Activated CD8-positive, alpha-beta memory T cell treated with anti-CD3 and anti-CD28 coated beads, Interleukin-2, amount 50 U/mL, for 24 hours (primary cell): ENCODE results near the gene WBP2.

Experiments
- DNase-seq: peaks from one replicate; pipeline ENCODE4 v3.0.0-alpha.2; 2020; ENCODE audit errors: extremely low read depth

Gene WBP2

DNA sequence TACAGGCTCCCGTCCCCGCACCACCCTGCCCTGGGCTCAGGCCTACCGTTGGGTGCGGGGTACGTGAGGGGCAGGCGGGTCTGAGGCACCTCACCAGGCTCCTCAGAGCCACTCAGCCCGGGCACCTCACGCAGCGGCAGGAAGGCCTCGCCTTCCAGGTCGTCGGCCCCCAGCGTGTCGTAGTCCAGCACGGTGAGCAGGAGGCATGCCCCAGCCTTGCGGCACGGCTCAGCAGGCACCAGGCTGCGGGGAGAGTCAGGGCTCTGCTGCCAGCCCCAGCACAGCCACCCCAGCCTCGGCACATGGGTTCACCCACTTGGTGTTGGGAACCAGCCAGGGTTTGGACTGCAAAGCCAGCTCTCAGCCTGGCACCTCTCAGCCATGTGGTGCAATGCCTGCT lies 26.4 kb downstream of the WBP2 start:
- no peak for DNase-seq

GRCh38 chr17:75828076-75828400 lies 27.1 kb downstream of the WBP2 start:
- DNase-seq = no peak

GRCh38 chr17:75827308-75828075 lies 27.6 kb downstream of the WBP2 start:
- peak; percentile 46 for DNase-seq

GRCh38 chr17:75826561-75827307 lies 28.4 kb downstream of the WBP2 start:
- no peak for DNase-seq

DNA sequence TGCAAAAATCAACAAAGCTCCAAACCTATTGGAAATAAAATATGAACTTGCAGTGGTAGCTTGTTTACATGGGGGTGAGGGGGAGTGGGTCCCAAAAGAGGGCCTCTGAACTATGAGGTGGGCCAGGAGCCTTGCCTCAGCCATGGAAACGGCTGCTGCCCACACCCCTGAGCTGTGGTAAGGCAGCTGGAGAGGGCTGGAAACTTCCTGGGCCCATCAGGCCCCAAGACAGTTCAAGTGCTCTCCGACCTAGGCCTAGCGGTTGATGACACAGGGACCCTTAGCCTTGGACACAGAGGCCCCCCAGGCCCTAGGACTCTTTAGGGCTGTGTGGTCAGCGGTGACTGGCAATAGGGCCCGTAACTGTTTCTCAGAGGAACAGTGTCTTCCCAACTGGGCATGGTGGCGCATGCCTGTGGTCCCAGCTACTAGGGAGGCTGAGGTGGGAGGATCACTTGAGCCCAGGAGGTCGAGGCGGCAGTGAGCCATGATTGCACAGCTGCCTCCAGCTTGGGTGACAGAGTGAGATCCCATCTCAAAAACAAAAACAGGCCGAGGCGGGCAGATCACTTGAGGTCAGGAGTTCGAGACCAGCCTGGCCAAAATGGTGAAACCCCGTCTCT lies 29.3 kb downstream of the WBP2 start:
- no peak for DNase-seq

- no peak for DNase-seq
Observed at GRCh38 chr17:75825149-75825552, 30.0 kb downstream of the WBP2 start.

GRCh38 chr17:75824666-75825065 lies 30.5 kb downstream of the WBP2 start:
- DNase-seq = no peak

DNA sequence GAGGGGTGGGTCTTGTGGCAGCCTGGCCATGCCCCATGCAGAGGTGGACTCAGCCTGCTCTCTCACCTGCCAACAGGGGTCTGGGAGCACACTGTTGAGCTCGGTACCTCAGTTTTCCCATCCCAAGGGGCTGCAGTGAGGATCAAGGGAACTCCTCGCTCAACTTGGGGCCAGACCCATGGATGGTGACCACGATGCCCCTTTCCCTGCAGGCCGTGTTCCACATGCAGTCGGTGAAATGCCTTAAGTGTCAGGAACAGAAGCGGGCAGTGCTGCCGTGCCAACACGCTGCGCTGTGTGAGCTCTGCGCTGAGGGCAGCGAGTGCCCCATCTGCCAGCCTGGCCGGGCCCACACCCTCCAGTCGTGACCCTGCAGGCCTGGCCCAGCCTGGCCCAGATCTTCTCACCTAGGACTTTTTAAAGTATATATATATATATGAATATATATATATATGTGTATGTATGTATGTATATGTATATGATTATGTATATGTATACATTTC lies 31.0 kb downstream of the WBP2 start:
- DNase-seq = no peak

DNA sequence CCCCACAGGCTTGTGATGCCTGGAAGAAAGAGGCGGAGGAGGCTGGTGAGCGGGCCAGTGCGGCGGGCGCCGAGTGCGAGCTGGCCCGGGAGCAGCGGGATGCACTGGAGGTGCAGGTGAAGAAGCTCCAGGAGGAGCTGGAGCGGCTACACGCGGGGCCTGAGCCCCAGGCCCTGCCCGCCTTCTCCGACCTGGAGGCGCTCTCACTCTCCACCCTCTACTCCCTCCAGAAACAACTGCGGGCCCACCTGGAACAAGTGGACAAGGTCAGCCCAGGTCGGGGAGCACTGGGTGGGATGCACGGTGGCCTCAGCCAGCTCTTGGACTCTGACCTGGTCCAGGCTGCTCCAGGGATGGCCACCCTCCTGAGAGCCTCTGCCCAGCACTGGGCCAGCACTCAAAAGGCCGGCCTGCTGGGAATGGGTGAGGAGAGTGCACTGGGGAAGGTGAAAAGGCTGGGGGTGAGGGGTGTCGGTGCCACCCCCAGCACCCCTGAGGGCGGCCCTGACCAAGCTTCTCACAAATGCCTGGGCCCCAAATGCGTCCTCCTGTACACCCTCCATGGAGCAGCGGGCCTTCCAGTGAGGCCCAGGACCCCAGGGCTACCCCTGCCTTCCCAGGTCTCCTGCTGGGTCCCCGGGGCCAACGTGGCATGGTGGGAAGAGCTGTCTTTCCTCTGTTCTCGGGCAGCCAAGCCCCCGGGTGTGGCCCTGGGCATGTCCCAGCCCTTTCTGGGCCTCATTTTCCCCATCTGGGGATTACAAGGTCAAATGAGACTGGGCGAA lies 31.7 kb downstream of the WBP2 start:
- no peak for DNase-seq

GRCh38 chr17:75822800-75823166 lies 32.4 kb downstream of the WBP2 start:
- DNase-seq = no peak

DNA sequence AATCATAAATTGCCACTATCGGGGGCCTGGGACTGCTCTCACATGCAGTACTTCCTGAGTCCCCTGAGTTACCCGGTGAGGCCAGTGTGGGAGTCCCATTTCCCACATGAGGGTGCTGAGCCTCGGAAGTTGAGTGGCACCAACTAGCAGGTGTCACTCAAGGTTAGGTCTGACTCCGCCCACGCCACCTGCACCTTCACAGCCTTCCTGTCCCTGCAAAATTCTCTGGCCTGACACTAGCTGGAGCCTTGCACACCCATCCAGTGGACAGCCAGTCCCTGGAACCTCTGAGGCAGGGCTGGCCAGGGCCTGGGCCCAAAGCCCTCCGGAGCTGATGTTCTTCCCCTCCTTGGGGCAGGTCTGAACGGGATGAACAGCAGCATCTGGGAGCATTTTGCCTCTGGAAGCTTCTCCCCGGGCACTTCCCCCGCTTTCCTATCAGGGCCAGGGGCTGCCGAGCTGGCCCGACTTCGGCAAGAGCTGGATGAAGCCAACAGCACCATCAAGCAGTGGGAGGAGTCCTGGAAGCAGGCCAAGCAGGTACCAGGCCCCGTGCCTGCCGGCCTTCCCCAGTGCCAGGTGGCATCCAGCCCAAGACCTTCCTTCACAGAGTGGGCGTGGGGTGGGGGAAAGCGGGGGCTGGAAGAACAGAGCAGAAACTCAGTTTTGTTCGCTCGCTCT lies 32.9 kb downstream of the WBP2 start:
- DNase-seq = no peak

DNA sequence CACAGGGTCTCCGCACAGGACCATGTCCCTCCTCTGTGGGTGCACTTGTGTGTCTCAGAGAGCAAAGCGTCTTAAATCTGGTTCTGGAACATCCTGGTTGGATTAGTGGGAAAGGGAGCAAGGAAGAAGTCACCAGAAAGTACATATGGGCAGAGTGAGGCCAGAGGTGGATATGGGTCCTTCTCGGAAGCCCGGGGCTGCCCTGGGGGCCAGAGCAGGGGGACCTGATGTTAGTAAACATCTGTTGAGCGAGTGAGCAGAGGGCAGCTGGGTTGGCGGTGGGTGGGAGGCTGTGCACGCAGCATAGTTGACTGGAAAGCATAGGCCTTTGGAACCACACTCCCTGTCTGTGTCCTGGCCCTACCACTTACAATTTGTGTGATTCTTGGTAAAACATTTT lies 33.6 kb downstream of the WBP2 start:
- no peak for DNase-seq

- no peak for DNase-seq
Observed at GRCh38 chr17:75820094-75821080, 34.7 kb downstream of the WBP2 start.

- no peak for DNase-seq
Observed at GRCh38 chr17:75819678-75820077, 35.5 kb downstream of the WBP2 start.

- DNase-seq = no peak
Observed at GRCh38 chr17:75819116-75819515, 36.0 kb downstream of the WBP2 start.

DNA sequence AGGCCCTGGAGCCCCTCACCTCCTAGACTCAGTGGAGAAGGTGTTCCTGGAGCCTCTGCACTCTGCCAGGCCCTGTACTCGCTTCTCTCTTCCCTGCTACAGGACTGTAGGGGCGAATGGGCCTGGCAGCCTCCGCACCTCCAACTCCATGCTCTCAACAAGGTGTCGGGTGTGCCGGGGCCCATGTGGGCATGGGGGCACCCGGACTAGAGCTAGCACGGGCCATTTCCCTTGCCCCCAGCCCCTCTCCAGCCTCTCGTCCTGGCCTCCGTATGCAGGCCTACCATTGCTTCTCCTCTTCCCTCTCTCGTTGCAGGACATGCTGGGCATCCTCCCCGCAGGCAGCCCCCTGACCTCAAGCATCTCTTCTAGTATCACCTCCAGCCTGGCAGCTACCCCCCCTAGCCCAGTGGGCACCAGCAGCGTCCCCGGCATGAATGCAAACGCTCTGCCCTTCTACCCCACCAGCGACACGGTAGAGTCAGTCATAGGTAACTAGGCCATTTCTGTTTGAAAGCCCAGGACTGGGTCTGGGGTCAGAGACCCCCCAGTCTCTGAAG lies 36.7 kb downstream of the WBP2 start:
- DNase-seq = no peak

DNA sequence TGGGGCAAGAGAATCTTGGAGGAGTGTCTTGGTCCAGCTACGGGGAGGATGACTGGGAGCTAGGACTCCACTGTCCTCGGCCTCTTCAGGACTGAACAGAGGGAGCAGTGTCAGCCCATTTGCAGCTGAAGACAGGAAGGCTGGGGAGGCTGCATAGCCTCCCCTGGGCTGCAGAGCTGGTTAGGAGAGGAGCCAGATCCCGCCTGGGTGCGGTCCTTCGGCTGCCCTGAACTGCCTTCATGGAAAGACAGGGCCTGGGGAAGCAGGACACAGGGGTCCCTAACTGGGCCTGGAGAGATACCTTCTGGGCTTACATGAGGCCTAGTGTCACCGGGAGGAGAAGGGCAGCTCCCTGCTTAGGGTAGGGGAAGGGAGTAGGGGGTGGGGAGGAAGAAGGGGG lies 37.6 kb downstream of the WBP2 start:
- no peak for DNase-seq

DNA sequence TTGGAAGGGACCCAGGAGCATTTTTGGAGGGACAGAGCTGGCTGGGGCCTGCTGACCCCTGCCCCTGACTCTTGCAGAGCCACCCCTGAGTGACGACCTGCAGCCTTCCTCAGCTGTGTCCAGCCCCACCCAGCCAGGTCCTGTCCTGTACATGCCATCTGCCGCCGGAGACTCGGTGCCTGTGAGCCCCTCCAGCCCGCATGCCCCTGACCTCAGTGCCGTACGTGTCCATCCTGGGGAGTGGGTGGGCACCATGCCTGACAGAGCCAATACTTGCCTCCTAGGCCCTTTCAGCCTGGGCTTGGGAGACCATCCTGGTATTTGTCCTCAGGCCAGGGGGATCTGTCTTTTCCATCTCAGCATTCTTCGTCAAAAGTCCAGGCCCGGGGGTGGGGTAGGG lies 38.4 kb downstream of the WBP2 start:
- DNase-seq = no peak

DNA sequence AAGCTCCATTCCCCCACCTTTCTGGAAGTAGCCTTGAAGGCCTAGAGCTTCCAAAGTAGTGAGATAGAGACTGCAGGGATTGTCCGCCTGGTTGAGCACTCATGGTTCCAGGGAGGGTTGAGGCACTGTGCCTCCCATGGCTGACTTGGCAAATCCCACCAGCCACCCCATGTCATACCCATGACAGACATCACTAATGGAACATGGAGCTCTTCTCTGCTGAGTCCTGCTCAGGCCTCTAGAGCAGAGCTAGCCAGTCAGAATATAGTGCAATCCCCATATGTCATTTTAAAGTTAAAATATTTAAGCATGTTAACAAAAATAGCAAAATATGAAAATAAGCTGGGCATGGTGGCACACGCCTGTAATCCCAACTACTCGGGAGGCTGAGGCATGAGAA lies 39.7 kb downstream of the WBP2 start:
- DNase-seq = no peak

DNA sequence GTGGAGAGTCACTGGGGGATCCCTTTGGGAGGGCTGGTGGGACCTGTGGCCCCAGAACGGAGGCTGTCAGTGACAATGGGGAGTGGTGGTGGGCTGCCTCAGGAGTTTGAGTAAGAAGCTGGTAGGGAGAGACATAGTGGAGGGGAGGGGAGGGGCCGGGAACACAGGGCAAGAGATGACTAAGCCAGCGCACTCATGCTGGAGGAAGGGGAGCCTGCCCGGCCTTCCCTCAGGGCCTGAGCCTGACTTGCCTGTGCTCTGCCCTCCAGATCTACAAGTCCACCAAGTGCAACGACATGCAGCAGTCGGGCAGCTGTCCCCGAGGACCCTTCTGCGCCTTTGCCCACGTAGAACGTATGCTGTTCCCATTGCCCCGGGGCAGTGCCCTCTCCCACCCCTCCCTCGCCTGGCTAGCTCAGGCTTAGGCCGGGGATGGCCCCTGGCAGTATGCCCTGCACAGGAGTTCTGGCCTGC lies 40.2 kb downstream of the WBP2 start:
- DNase-seq = no peak
